8988T (cell line): ENCODE results near the gene ZFP69B.
A peak's percentile ranks its signal among the peaks of the same experiment; 100 is the strongest.
"Not testable (repeated sequence)": the region's sequence is repeated elsewhere in the genome, so short reads cannot be mapped to it uniquely, and the experiment has no call there.

Experiments
- DNase-seq: peaks from one replicate; pipeline ENCODE4 v3.0.0; 2011

Gene ZFP69B

GRCh38 chr1:40438391-40439015, 11.8 kb upstream of the ZFP69B start:
- peak; percentile 32 for DNase-seq

GRCh38 chr1:40439247-40439646, 11.0 kb upstream of the ZFP69B start:
- no peak for DNase-seq

- no peak for DNase-seq
Measured at GRCh38 chr1:40450495-40451237, 390 bp downstream of the ZFP69B start.

- no peak for DNase-seq
Measured at GRCh38 chr1:40451238-40451585, 936 bp downstream of the ZFP69B start.

- DNase-seq = no peak
Measured at GRCh38 chr1:40454873-40455272, 4.6 kb downstream of the ZFP69B start.

- no peak for DNase-seq
Measured at GRCh38 chr1:40462956-40463590, 12.8 kb downstream of the ZFP69B start.

- DNase-seq = no peak
Measured at GRCh38 chr1:40469327-40469726, 19.1 kb downstream of the ZFP69B start.

- DNase-seq = no peak
Measured at GRCh38 chr1:40475268-40475667, 25.0 kb downstream of the ZFP69B start.

GRCh38 chr1:40476924-40477677, 26.8 kb downstream of the ZFP69B start, which contains the start of gene ZFP69:
TSS of gene ZFP69 (plus strand) at chr1:40477290. CDS start at chr1:40479362, 2,072 bp downstream.
- DNase-seq = peak; percentile 48

- no peak for DNase-seq
Measured at GRCh38 chr1:40477678-40478053, 27.4 kb downstream of the ZFP69B start.

- DNase-seq = no peak
Measured at GRCh38 chr1:40478276-40478675, 28.0 kb downstream of the ZFP69B start.

- DNase-seq = no peak
Measured at GRCh38 chr1:40479156-40479555, 28.9 kb downstream of the ZFP69B start.

GRCh38 chr1:40495315-40495903, 45.1 kb downstream of the ZFP69B start:
- DNase-seq = no peak

GRCh38 chr1:40502651-40503050, 52.4 kb downstream of the ZFP69B start:
- not testable (repeated sequence) for DNase-seq

GRCh38 chr1:40507973-40508372, 57.7 kb downstream of the ZFP69B start:
- DNase-seq = no peak

- DNase-seq = peak; percentile 17
Measured at GRCh38 chr1:40508375-40509341, 58.4 kb downstream of the ZFP69B start, which contains the start of gene EXO5. TSS of gene EXO5 (plus strand) at chr1:40508767. CDS start at chr1:40514545, 5,778 bp downstream.
